HepG2 (cell line): ENCODE data around the gene SELENOH. TPM values are rescaled to one million over a fixed set of nuclear protein-coding genes. Genes with fewer than 3 reads are reported as not detected.

Experiments
- FOSL1 ChIP-seq: sonication (generic); formaldehyde crosslinking; IDR thresholded peaks from 2 replicates; pipeline ENCODE4 v1.9.0; 2021; ENCODE audit warnings: missing genetic modification reagents, borderline replicate concordance
- GATA4 ChIP-seq: sonication (generic); IDR thresholded peaks from 2 replicates; pipeline ENCODE4 v1.6.1; 2016; ENCODE audit warnings: antibody characterized with exemption, low read depth, borderline replicate concordance
- POLR2AphosphoS5 ChIP-seq: IDR thresholded peaks from 2 replicates; pipeline ENCODE4 v1.6.1; 2012; ENCODE audit warnings: low read depth, low read length
- REPIN1 ChIP-seq: sonication (generic); formaldehyde crosslinking; IDR thresholded peaks from 2 replicates; pipeline ENCODE4 v1.8.0; 2022; ENCODE audit warnings: missing genetic modification reagents, low read depth, mild to moderate bottlenecking, borderline replicate concordance
- TEAD3 ChIP-seq: optimal IDR thresholded peaks from 2 replicates; pipeline ENCODE3; 2016; ENCODE audit warnings: borderline replicate concordance
- ZNF10 ChIP-seq: sonication (generic); formaldehyde crosslinking; IDR thresholded peaks from 2 replicates; pipeline ENCODE4 v1.4.0; 2020; ENCODE audit warnings: mild to moderate bottlenecking, low read depth, missing genetic modification reagents, borderline replicate concordance
- ZNF224 ChIP-seq: sonication (generic); formaldehyde crosslinking; IDR thresholded peaks from 2 replicates; pipeline ENCODE4 v1.5.0; 2020; ENCODE audit warnings: mild to moderate bottlenecking, missing genetic modification reagents
- ZNF678 ChIP-seq: sonication (generic); formaldehyde crosslinking; IDR thresholded peaks from 2 replicates; pipeline ENCODE4 v1.4.0; 2020; ENCODE audit warnings: mild to moderate bottlenecking, missing genetic modification reagents
- polyA plus RNA-seq, 8 experiments: library from polyadenylated mRNA; depleted of rRNA in 3 of 8; stranded (reverse) in 7 of 8; unstranded in 1 of 8; fragments of >200 nt; fragmentation: Illumina TruSeq in 4 of 8; extraction: Trizol in 4 of 8; gene quantifications; 2 replicates each; pipeline versions ENCODE4 v1.2.1 to v1.2.3, GENCODE V29; 2011 to 2016; ENCODE audit warnings: low read depth in 4 of 8, missing spikeins in 1 of 8, mixed read lengths in 1 of 8; ENCODE audit not compliant: insufficient read depth in 1 of 8
- total RNA-seq, 5 experiments: library from RNA; depleted of rRNA; stranded (reverse); fragments of >200 nt; fragmentation: Illumina TruSeq; extraction: Trizol; gene quantifications; 2 replicates each; pipeline ENCODE4 v1.2.3, GENCODE V29; 2016; ENCODE audit warnings: low read depth in 1 of 5
- TF ChIP-seq, protein P1 (sequence below): IDR thresholded peaks from 2 replicates; pipeline ENCODE4 v1.6.1; 2016; ENCODE audit warnings: low read depth, borderline replicate concordance
- TF ChIP-seq, protein P2 (sequence below): sonication (generic); formaldehyde crosslinking; IDR thresholded peaks from 2 replicates; pipeline ENCODE4 v1.5.1; 2020; ENCODE audit warnings: missing genetic modification reagents, mild to moderate bottlenecking, borderline replicate concordance
- TF ChIP-seq, protein P3 (sequence below): sonication (generic); formaldehyde crosslinking; conservative IDR thresholded peaks from 2 replicates; pipeline ENCODE4 v1.8.1; 2023; ENCODE audit warnings: missing genetic modification reagents
- TF ChIP-seq, protein P4 (sequence below): sonication (generic); formaldehyde crosslinking; IDR thresholded peaks from 2 replicates; pipeline ENCODE4 v1.5.1; 2020; ENCODE audit warnings: missing genetic modification reagents, mild to moderate bottlenecking, borderline replicate concordance
- TF ChIP-seq, protein P5 (sequence below): sonication (generic); formaldehyde crosslinking; IDR thresholded peaks from 2 replicates; pipeline ENCODE4 v1.8.1; 2023; ENCODE audit warnings: mild to moderate bottlenecking, moderate library complexity, missing genetic modification reagents
- TF ChIP-seq, protein P6 (sequence below), 2 experiments: sonication (generic) in 1 of 2; formaldehyde crosslinking in 1 of 2; IDR thresholded peaks; 2 replicates each; pipeline versions ENCODE4 v1.6.1 to v1.9.0; 2014 to 2022; ENCODE audit warnings: antibody characterized with exemption in 1 of 2, borderline replicate concordance in 1 of 2, inconsistent platforms in 1 of 2, low read depth in 1 of 2, missing genetic modification reagents in 1 of 2

Gene SELENOH
- total and polyA plus RNA-seq, 2 of the 13 experiments (the other 11 are each of a cell fraction or from before 2014, with no cell fraction given), result 27.2 to 77.4 TPM

DNA sequence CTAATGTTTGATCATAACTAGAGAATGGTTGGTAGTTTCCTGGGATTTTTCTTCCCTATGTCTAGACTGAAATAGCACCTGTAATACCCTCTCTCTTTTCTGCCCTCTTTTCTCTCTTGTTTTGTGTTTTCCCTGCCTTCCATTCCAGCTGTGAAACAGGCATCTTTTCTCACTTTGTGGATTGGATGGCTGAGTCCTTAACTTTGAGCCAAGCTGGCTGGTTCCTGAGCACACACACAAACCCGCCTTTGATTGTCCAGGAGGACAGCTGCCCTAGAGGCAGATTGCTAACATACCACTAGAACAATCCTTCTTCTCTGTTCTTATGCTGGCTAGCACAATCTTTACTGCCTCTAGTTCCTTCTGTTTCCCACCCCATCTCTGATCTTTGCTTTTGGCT, 38.0 kb downstream of the SELENOH start (continued):
- TF ChIP-seq, protein P1, sequence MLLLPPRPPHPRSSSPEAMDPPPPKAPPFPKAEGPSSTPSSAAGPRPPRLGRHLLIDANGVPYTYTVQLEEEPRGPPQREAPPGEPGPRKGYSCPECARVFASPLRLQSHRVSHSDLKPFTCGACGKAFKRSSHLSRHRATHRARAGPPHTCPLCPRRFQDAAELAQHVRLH (CRISPR knock-in tag), result 0 out of 2 replicates have a peak, but pooled peaks have one; percentile 42
- TF ChIP-seq ZNF224 (no peak), REPIN1 (CRISPR knock-in tag) (no peak), GATA4 (no peak), TEAD3 (CRISPR knock-in tag) (peak; percentile 88), ZNF10 (CRISPR knock-in tag) (no peak), ZNF678 (CRISPR knock-in tag) (no peak), FOSL1 (CRISPR knock-in tag) (no peak), POLR2AphosphoS5 (no peak)
- TF ChIP-seq, protein P2, sequence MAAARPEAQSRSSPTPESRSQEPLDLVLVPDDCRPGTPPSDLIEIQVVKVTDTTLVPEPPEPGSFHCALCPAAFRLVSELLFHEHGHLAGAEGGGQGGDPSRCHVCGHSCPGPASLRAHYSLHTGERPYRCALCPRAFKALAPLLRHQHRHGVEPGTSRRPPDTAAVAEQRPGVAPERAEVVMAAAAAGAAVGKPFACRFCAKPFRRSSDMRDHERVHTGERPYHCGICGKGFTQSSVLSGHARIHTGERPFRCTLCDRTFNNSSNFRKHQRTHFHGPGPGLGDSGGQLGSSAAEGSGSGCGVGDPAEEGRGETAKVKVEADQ, result no peak
- TF ChIP-seq, protein P3, sequence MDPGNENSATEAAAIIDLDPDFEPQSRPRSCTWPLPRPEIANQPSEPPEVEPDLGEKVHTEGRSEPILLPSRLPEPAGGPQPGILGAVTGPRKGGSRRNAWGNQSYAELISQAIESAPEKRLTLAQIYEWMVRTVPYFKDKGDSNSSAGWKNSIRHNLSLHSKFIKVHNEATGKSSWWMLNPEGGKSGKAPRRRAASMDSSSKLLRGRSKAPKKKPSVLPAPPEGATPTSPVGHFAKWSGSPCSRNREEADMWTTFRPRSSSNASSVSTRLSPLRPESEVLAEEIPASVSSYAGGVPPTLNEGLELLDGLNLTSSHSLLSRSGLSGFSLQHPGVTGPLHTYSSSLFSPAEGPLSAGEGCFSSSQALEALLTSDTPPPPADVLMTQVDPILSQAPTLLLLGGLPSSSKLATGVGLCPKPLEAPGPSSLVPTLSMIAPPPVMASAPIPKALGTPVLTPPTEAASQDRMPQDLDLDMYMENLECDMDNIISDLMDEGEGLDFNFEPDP (CRISPR knock-in tag), result no peak
- TF ChIP-seq, protein P4, sequence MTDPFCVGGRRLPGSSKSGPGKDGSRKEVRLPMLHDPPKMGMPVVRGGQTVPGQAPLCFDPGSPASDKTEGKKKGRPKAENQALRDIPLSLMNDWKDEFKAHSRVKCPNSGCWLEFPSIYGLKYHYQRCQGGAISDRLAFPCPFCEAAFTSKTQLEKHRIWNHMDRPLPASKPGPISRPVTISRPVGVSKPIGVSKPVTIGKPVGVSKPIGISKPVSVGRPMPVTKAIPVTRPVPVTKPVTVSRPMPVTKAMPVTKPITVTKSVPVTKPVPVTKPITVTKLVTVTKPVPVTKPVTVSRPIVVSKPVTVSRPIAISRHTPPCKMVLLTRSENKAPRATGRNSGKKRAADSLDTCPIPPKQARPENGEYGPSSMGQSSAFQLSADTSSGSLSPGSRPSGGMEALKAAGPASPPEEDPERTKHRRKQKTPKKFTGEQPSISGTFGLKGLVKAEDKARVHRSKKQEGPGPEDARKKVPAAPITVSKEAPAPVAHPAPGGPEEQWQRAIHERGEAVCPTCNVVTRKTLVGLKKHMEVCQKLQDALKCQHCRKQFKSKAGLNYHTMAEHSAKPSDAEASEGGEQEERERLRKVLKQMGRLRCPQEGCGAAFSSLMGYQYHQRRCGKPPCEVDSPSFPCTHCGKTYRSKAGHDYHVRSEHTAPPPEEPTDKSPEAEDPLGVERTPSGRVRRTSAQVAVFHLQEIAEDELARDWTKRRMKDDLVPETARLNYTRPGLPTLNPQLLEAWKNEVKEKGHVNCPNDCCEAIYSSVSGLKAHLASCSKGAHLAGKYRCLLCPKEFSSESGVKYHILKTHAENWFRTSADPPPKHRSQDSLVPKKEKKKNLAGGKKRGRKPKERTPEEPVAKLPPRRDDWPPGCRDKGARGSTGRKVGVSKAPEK, result no peak
- TF ChIP-seq, protein P5, sequence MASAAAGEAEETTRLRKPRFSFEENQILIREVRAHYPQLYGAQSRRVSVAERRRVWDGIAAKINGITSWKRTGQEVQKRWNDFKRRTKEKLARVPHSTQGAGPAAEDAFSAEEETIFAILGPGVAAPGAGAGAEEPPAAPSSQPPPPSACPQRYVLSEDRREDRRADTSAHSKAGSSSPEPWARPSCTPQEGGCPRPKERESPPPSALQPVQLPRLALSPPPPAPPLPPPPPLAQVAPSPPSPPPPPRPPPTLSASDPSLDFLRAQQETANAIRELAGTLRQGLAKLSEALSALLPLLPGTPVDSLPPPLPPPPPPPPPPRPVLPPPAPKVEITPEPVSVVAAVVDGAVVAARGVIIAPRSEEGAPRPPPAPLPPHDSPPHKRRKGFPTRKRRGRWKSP (CRISPR knock-in tag), result no peak
- TF ChIP-seq, protein P6, sequence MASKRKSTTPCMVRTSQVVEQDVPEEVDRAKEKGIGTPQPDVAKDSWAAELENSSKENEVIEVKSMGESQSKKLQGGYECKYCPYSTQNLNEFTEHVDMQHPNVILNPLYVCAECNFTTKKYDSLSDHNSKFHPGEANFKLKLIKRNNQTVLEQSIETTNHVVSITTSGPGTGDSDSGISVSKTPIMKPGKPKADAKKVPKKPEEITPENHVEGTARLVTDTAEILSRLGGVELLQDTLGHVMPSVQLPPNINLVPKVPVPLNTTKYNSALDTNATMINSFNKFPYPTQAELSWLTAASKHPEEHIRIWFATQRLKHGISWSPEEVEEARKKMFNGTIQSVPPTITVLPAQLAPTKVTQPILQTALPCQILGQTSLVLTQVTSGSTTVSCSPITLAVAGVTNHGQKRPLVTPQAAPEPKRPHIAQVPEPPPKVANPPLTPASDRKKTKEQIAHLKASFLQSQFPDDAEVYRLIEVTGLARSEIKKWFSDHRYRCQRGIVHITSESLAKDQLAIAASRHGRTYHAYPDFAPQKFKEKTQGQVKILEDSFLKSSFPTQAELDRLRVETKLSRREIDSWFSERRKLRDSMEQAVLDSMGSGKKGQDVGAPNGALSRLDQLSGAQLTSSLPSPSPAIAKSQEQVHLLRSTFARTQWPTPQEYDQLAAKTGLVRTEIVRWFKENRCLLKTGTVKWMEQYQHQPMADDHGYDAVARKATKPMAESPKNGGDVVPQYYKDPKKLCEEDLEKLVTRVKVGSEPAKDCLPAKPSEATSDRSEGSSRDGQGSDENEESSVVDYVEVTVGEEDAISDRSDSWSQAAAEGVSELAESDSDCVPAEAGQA (IDR thresholded peaks at IDR 0.05; ENCODE audit: low read depth), result no peak
- TF ChIP-seq, protein P6 (CRISPR knock-in tag; IDR thresholded peaks at IDR 0.05; ENCODE audit: borderline replicate concordance), result no peak
